GM23338 (cell line): ENCODE measurements around the gene PAXX. TPM values are rescaled to one million over a fixed set of nuclear protein-coding genes. Genes with fewer than 3 reads are reported as not detected.

Source experiments
- ATAC-seq: fragments of 200-7000 bp; cut with Tn5 transposase; 3 replicates; pipeline ENCODE4 v1.9.1; 2020
- DNase-seq: peaks from one replicate; pipeline ENCODE4 v3.0.0-alpha.2; 2015; ENCODE audit warnings: low spot score
- H2AFZ ChIP-seq: fragments of 200-600 bp; sonication (generic); 2 replicates; pipeline ENCODE4 v1.8.0; 2016; ENCODE audit warnings: antibody characterized with exemption, mild to moderate bottlenecking, moderate library complexity
- H3F3A ChIP-seq: fragments of 200-600 bp; sonication (generic); replicated peaks from 2 replicates; pipeline ENCODE4 v1.8.0; 2017; ENCODE audit warnings: antibody characterized with exemption, mixed run types, low read depth
- H3K27ac ChIP-seq: fragments of 200-600 bp; sonication (generic); 2 replicates; pipeline ENCODE4 v1.6.1; 2016; ENCODE audit warnings: low read depth
- H3K27me3 ChIP-seq: fragments of 200-600 bp; sonication (generic); 2 replicates; pipeline ENCODE4 v1.8.0; 2016; ENCODE audit warnings: mild to moderate bottlenecking, mixed run types, moderate library complexity; ENCODE audit not compliant: insufficient read depth
- H3K36me3 ChIP-seq: fragments of 200-600 bp; sonication (generic); 2 replicates; pipeline ENCODE4 v1.8.0; 2016; ENCODE audit warnings: mild to moderate bottlenecking; ENCODE audit not compliant: insufficient read depth
- H3K4me1 ChIP-seq: fragments of 200-600 bp; sonication (generic); 2 replicates; pipeline ENCODE4 v1.8.0; 2016; ENCODE audit warnings: mild to moderate bottlenecking, moderate library complexity; ENCODE audit not compliant: insufficient read depth
- H3K4me2 ChIP-seq: fragments of 200-600 bp; sonication (generic); 2 replicates; pipeline ENCODE4 v1.7.1; 2017; ENCODE audit warnings: mixed run types
- H3K4me3 ChIP-seq: fragments of 200-600 bp; sonication (generic); 2 replicates; pipeline ENCODE4 v1.6.1; 2016; ENCODE audit warnings: mixed run types
- H3K79me2 ChIP-seq: fragments of 200-600 bp; sonication (generic); replicated peaks from 2 replicates; pipeline ENCODE4 v1.8.0; 2017; ENCODE audit warnings: mild to moderate bottlenecking; ENCODE audit not compliant: insufficient read depth
- H3K9me2 ChIP-seq: fragments of 200-600 bp; sonication (generic); 2 replicates; pipeline ENCODE4 v1.8.0; 2017; ENCODE audit not compliant: insufficient read depth
- H4K20me1 ChIP-seq: fragments of 200-600 bp; sonication (generic); replicated peaks from 2 replicates; pipeline ENCODE4 v1.8.0; 2017; ENCODE audit warnings: mild to moderate bottlenecking; ENCODE audit not compliant: insufficient read depth
- H3K27ac Mint-ChIP-seq: 2 replicates; pipeline ENCODE4 v1.8.0; 2020; ENCODE audit warnings: inconsistent platforms, mild to moderate bottlenecking, moderate library complexity, mixed read lengths
- H3K27me3 Mint-ChIP-seq: 3 replicates; pipeline ENCODE4 v1.8.0; 2022; ENCODE audit warnings: low read depth, mild to moderate bottlenecking, moderate library complexity, mixed read lengths, inconsistent platforms; ENCODE audit not compliant: insufficient read depth, poor library complexity
- H3K36me3 Mint-ChIP-seq: 3 replicates; pipeline ENCODE4 v1.8.0; 2021; ENCODE audit warnings: low read depth, mild to moderate bottlenecking, inconsistent platforms, moderate library complexity, mixed read lengths
- H3K4me1 Mint-ChIP-seq: 3 replicates; pipeline ENCODE4 v1.8.0; 2020; ENCODE audit warnings: mild to moderate bottlenecking, inconsistent platforms, mixed read lengths
- H3K4me3 Mint-ChIP-seq: 3 replicates; pipeline ENCODE4 v1.8.0; 2021; ENCODE audit warnings: moderate library complexity, mild to moderate bottlenecking, inconsistent platforms, mixed read lengths
- H3K9me3 Mint-ChIP-seq: 3 replicates; pipeline ENCODE4 v1.8.0; 2020; ENCODE audit warnings: moderate library complexity, mild to moderate bottlenecking, inconsistent platforms, mixed read lengths
- CREB1 ChIP-seq: fragments of 250-450 bp; sonication (Bioruptor Pico); IDR thresholded peaks from 2 replicates; pipeline ENCODE4 v1.5.0; 2020; ENCODE audit warnings: low read depth, mild to moderate bottlenecking, moderate library complexity
- CTCF ChIP-seq, 2 experiments: fragments of 200-600 bp in 1 of 2; sonication (generic) in 1 of 2; conservative IDR thresholded peaks; 2 replicates each; pipeline versions ENCODE4 v1.5.1 to v1.6.1; 2016 to 2017; ENCODE audit warnings: antibody characterized with exemption in 2 of 2, low read depth in 2 of 2, mild to moderate bottlenecking in 2 of 2, moderate library complexity in 1 of 2
- EZH2 ChIP-seq: fragments of 200-600 bp; sonication (generic); IDR thresholded peaks from one replicate; pipeline ENCODE4 v1.8.0; 2017; ENCODE audit warnings: antibody characterized with exemption, mild to moderate bottlenecking, low read depth; ENCODE audit not compliant: unreplicated experiment
- EZH2phosphoT487 ChIP-seq: fragments of 200-600 bp; sonication (generic); IDR thresholded peaks from one replicate; pipeline ENCODE4 v1.8.1; 2018; ENCODE audit warnings: antibody characterized with exemption; ENCODE audit not compliant: unreplicated experiment
- JUNB ChIP-seq: IDR thresholded peaks from one replicate; pipeline ENCODE4 v1.6.1; 2016; ENCODE audit warnings: antibody characterized with exemption; ENCODE audit not compliant: unreplicated experiment
- NANOG ChIP-seq: IDR thresholded peaks from 2 replicates; pipeline ENCODE4 v1.6.1; 2016; ENCODE audit warnings: antibody characterized with exemption, borderline replicate concordance
- POLR2AphosphoS5 ChIP-seq: IDR thresholded peaks from 2 replicates; pipeline ENCODE4 v1.6.1; 2016; ENCODE audit warnings: antibody characterized with exemption, low read depth
- REST ChIP-seq: IDR thresholded peaks from one replicate; pipeline ENCODE4 v1.6.1; 2018; ENCODE audit warnings: antibody characterized with exemption; ENCODE audit not compliant: unreplicated experiment
- STAT1 ChIP-seq: IDR thresholded peaks from one replicate; pipeline ENCODE4 v1.6.1; 2016; ENCODE audit warnings: antibody characterized with exemption; ENCODE audit not compliant: unreplicated experiment
- ZNF114 ChIP-seq: fragments of 250-450 bp; sonication (Bioruptor Pico); IDR thresholded peaks from 2 replicates; pipeline ENCODE4 v1.5.0; 2020; ENCODE audit warnings: mild to moderate bottlenecking, moderate library complexity
- ZNF331 ChIP-seq: fragments of 250-450 bp; sonication (Bioruptor Pico); IDR thresholded peaks from 2 replicates; pipeline ENCODE4 v1.5.0; 2020; ENCODE audit warnings: low read depth, mild to moderate bottlenecking, moderate library complexity
- polyA plus RNA-seq: library from polyadenylated mRNA; unstranded; fragments of >200 nt; fragmentation: Nextera tagmentation; extraction: Ambion mirVana; gene quantifications from 2 replicates; pipeline ENCODE4 v1.2.1, GENCODE V29; 2016
- total RNA-seq: library from RNA; depleted of rRNA; stranded (reverse); fragments of >200 nt; shearing (Covaris generic); gene quantifications from 2 replicates; pipeline ENCODE4 v1.2.3, GENCODE V29; 2014
- TF ChIP-seq, protein P1 (sequence below): IDR thresholded peaks from 2 replicates; pipeline ENCODE4 v1.6.1; 2016; ENCODE audit warnings: antibody characterized with exemption
- TF ChIP-seq, protein P2 (sequence below): fragments of 250-450 bp; sonication (Bioruptor Pico); IDR thresholded peaks from 2 replicates; pipeline ENCODE4 v1.5.0; 2020; ENCODE audit warnings: mild to moderate bottlenecking, moderate library complexity

Gene PAXX
- total and polyA plus RNA-seq, 2 experiments from 2014 or later = 71.5 to 86.0 TPM

GRCh38 chr9:137008312-137008711 lies 16.1 kb downstream of the PAXX start:
- Histone ChIP-seq H3K36me3 (no peaks in the 10 kb centered on the region), H3K4me2 (no peak overlapping the region), H3K4me1 (no peaks in the 10 kb centered on the region), H3K27ac (no peak overlapping the region), H3F3A (no peaks in the 10 kb centered on the region), H3K4me3 (no peak overlapping the region), H2AFZ (no peak overlapping the region), H4K20me1 (no peaks in the 10 kb centered on the region), H3K9me2 (no peaks in the 10 kb centered on the region), H3K79me2 (no peaks in the 10 kb centered on the region), H3K27me3 (no peaks in the 10 kb centered on the region)
- no peak for ATAC-seq
- no peaks in the 10 kb centered on the region for H3K4me1 Mint-ChIP-seq
- TF ChIP-seq, protein P1, sequence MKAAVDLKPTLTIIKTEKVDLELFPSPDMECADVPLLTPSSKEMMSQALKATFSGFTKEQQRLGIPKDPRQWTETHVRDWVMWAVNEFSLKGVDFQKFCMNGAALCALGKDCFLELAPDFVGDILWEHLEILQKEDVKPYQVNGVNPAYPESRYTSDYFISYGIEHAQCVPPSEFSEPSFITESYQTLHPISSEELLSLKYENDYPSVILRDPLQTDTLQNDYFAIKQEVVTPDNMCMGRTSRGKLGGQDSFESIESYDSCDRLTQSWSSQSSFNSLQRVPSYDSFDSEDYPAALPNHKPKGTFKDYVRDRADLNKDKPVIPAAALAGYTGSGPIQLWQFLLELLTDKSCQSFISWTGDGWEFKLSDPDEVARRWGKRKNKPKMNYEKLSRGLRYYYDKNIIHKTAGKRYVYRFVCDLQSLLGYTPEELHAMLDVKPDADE = no peak
- TF ChIP-seq STAT1 (no peak), POLR2AphosphoS5 (no peak), CREB1 (CRISPR knock-in tag) (no peak), CTCF (conservative IDR thresholded peaks at IDR 0.05; ENCODE audit: low read depth in 2 of 2) (no peak), EZH2phosphoT487 (no peak), NANOG (no peak), REST (no peak), JUNB (no peak), EZH2 (no peak), ZNF114 (CRISPR knock-in tag) (no peak), ZNF331 (CRISPR knock-in tag) (no peak)
- TF ChIP-seq, protein P2, sequence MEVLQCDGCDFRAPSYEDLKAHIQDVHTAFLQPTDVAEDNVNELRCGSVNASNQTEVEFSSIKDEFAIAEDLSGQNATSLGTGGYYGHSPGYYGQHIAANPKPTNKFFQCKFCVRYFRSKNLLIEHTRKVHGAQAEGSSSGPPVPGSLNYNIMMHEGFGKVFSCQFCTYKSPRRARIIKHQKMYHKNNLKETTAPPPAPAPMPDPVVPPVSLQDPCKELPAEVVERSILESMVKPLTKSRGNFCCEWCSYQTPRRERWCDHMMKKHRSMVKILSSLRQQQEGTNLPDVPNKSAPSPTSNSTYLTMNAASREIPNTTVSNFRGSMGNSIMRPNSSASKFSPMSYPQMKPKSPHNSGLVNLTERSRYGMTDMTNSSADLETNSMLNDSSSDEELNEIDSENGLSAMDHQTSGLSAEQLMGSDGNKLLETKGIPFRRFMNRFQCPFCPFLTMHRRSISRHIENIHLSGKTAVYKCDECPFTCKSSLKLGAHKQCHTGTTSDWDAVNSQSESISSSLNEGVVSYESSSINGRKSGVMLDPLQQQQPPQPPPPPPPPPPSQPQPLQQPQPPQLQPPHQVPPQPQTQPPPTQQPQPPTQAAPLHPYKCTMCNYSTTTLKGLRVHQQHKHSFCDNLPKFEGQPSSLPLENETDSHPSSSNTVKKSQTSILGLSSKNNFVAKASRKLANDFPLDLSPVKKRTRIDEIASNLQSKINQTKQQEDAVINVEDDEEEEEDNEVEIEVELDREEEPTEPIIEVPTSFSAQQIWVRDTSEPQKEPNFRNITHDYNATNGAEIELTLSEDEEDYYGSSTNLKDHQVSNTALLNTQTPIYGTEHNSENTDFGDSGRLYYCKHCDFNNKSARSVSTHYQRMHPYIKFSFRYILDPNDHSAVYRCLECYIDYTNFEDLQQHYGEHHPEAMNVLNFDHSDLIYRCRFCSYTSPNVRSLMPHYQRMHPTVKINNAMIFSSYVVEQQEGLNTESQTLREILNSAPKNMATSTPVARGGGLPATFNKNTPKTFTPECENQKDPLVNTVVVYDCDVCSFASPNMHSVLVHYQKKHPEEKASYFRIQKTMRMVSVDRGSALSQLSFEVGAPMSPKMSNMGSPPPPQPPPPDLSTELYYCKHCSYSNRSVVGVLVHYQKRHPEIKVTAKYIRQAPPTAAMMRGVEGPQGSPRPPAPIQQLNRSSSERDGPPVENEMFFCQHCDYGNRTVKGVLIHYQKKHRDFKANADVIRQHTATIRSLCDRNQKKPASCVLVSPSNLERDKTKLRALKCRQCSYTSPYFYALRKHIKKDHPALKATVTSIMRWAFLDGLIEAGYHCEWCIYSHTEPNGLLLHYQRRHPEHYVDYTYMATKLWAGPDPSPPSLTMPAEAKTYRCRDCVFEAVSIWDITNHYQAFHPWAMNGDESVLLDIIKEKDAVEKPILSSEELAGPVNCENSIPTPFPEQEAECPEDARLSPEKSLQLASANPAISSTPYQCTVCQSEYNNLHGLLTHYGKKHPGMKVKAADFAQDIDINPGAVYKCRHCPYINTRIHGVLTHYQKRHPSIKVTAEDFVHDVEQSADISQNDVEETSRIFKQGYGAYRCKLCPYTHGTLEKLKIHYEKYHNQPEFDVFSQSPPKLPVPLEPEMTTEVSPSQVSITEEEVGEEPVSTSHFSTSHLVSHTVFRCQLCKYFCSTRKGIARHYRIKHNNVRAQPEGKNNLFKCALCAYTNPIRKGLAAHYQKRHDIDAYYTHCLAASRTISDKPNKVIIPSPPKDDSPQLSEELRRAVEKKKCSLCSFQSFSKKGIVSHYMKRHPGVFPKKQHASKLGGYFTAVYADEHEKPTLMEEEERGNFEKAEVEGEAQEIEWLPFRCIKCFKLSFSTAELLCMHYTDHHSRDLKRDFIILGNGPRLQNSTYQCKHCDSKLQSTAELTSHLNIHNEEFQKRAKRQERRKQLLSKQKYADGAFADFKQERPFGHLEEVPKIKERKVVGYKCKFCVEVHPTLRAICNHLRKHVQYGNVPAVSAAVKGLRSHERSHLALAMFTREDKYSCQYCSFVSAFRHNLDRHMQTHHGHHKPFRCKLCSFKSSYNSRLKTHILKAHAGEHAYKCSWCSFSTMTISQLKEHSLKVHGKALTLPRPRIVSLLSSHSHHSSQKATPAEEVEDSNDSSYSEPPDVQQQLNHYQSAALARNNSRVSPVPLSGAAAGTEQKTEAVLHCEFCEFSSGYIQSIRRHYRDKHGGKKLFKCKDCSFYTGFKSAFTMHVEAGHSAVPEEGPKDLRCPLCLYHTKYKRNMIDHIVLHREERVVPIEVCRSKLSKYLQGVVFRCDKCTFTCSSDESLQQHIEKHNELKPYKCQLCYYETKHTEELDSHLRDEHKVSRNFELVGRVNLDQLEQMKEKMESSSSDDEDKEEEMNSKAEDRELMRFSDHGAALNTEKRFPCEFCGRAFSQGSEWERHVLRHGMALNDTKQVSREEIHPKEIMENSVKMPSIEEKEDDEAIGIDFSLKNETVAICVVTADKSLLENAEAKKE (CRISPR knock-in tag) = no peak
- DNase-seq = no peak
- H3K4me3 Mint-ChIP-seq = no peak overlapping the region
- no peak overlapping the region for H3K27ac Mint-ChIP-seq
- peaks cover 6% of the 10 kb centered on the region; the same call in 2 of the 3 replicates for H3K36me3 Mint-ChIP-seq
- H3K9me3 Mint-ChIP-seq = peaks cover 19% of the 10 kb centered on the region
- peaks cover 3% of the 10 kb centered on the region for H3K27me3 Mint-ChIP-seq
